ENCODE results near the gene ARFGAP2. TPM values are rescaled to one million over a fixed set of nuclear protein-coding genes. Genes with fewer than 3 reads are reported as not detected.
"Not testable (repeated sequence)": the region's sequence is repeated elsewhere in the genome, so short reads cannot be mapped to it uniquely, and the experiment has no call there.

ARFGAP2 gene
- total RNA-seq, 1 experiment from 2014 or later = 61.7 TPM

- DNase-seq (ENCODE audit: low read depth, low spot score); in situ Hi-C loops (cut with HindIII; ENCODE audit: low pct_unique_long_range_greater_than_20kb, low sequenced_read_pairs): not testable (repeated sequence)
These were observed 14.5 kb upstream of the ARFGAP2 start for GRCh38 chr11:47191137-47191536.

GRCh38 chr11:47189100-47189834, 12.6 kb upstream of the ARFGAP2 start:
- DNase-seq (ENCODE audit: low read depth, low spot score) = peak; percentile 27
- in situ Hi-C loops (cut with HindIII; ENCODE audit: low pct_unique_long_range_greater_than_20kb, low sequenced_read_pairs) = no loop called here

- no peak for DNase-seq (ENCODE audit: low read depth, low spot score)
These were observed 11.6 kb upstream of the ARFGAP2 start for GRCh38 chr11:47188259-47188658.

GRCh38 chr11:47187723-47188122, 11.0 kb upstream of the ARFGAP2 start:
- no peak for DNase-seq (ENCODE audit: low read depth, low spot score)
- in situ Hi-C loops (cut with HindIII; ENCODE audit: low pct_unique_long_range_greater_than_20kb, low sequenced_read_pairs) = no loop called here

More at GRCh38 chr11:47188259-47188658, 11.6 kb upstream of the ARFGAP2 start:
- in situ Hi-C loops (cut with HindIII; ENCODE audit: low pct_unique_long_range_greater_than_20kb, low sequenced_read_pairs) = no loop called here

- in situ Hi-C loops (cut with HindIII; ENCODE audit: low pct_unique_long_range_greater_than_20kb, low sequenced_read_pairs) = no loop called here
- DNase-seq (ENCODE audit: low read depth, low spot score) = peak; percentile 46
These were observed 10.3 kb upstream of the ARFGAP2 start for GRCh38 chr11:47186700-47187695.

- in situ Hi-C loops (cut with HindIII; ENCODE audit: low pct_unique_long_range_greater_than_20kb, low sequenced_read_pairs) = no loop called here
- peak; percentile 45 for DNase-seq (ENCODE audit: low read depth, low spot score)
These were observed 9.5 kb upstream of the ARFGAP2 start, which contains the start of gene PACSIN3 for GRCh38 chr11:47186076-47186699. Gene PACSIN3, minus strand, starts transcription at chr11:47186434. Its CDS starts 3,707 bp downstream, at chr11:47182727.

GRCh38 chr11:47185305-47186075, 8.8 kb upstream of the ARFGAP2 start:
- peak; percentile 23 for DNase-seq (ENCODE audit: low read depth, low spot score)
- in situ Hi-C loops (cut with HindIII; ENCODE audit: low pct_unique_long_range_greater_than_20kb, low sequenced_read_pairs) = no loop called here

GRCh38 chr11:47184711-47185304, 8.1 kb upstream of the ARFGAP2 start:
- no peak for DNase-seq (ENCODE audit: low read depth, low spot score)
- in situ Hi-C loops (cut with HindIII; ENCODE audit: low pct_unique_long_range_greater_than_20kb, low sequenced_read_pairs) = no loop called here

- no peak for DNase-seq (ENCODE audit: low read depth, low spot score)
- in situ Hi-C loops (cut with HindIII; ENCODE audit: low pct_unique_long_range_greater_than_20kb, low sequenced_read_pairs) = no loop called here
These were observed 7.3 kb upstream of the ARFGAP2 start for GRCh38 chr11:47183969-47184368.

- no peak for DNase-seq (ENCODE audit: low read depth, low spot score)
- in situ Hi-C loops (cut with HindIII; ENCODE audit: low pct_unique_long_range_greater_than_20kb, low sequenced_read_pairs) = no loop called here
These were observed 6.6 kb upstream of the ARFGAP2 start for GRCh38 chr11:47183031-47183856.

- in situ Hi-C loops (cut with HindIII; ENCODE audit: low pct_unique_long_range_greater_than_20kb, low sequenced_read_pairs) = no loop called here
- no peak for DNase-seq (ENCODE audit: low read depth, low spot score)
These were observed 5.7 kb upstream of the ARFGAP2 start for GRCh38 chr11:47182380-47182779.

- no peak for DNase-seq (ENCODE audit: low read depth, low spot score)
- in situ Hi-C loops (cut with HindIII; ENCODE audit: low pct_unique_long_range_greater_than_20kb, low sequenced_read_pairs) = no loop called here
These were observed 4.6 kb upstream of the ARFGAP2 start for GRCh38 chr11:47181271-47181670.

GRCh38 chr11:47180006-47180787, 3.5 kb upstream of the ARFGAP2 start:
- DNase-seq (ENCODE audit: low read depth, low spot score) = no peak
- in situ Hi-C loops (cut with HindIII; ENCODE audit: low pct_unique_long_range_greater_than_20kb, low sequenced_read_pairs) = no loop called here

GRCh38 chr11:47179655-47179991, 2.9 kb upstream of the ARFGAP2 start:
- in situ Hi-C loops (cut with HindIII; ENCODE audit: low pct_unique_long_range_greater_than_20kb, low sequenced_read_pairs) = no loop called here
- DNase-seq (ENCODE audit: low read depth, low spot score) = peak; percentile 69

- in situ Hi-C loops (cut with HindIII; ENCODE audit: low pct_unique_long_range_greater_than_20kb, low sequenced_read_pairs) = no loop called here
- DNase-seq (ENCODE audit: low read depth, low spot score) = no peak
These were observed 2.3 kb upstream of the ARFGAP2 start for GRCh38 chr11:47178737-47179654.

Data from SK-MEL-5 (cell line).